ENCODE measurements around the gene FYTTD1. TPM values are rescaled to one million over a fixed set of nuclear protein-coding genes. Genes with fewer than 3 reads are reported as not detected.

The FYTTD1 gene
- total RNA-seq, 1 donor from 2014 or later = 50.8 TPM

- no peaks in the 10 kb centered on the region for H3K4me1 Mint-ChIP-seq (ENCODE audit: low read depth)
- no peak for TF ChIP-seq CTCF (IDR thresholded peaks at IDR 0.05; ENCODE audit: unreplicated experiment)
- DNase-seq (ENCODE audit: low spot score, unreplicated experiment) = no peak
- no peaks in the 10 kb centered on the region for H3K27me3 Mint-ChIP-seq
- H3K9me3 Mint-ChIP-seq (ENCODE audit: low read depth) = no peaks in the 10 kb centered on the region
- peaks cover 18% of the 10 kb centered on the region for H3K36me3 Mint-ChIP-seq (ENCODE audit: insufficient read depth)
- no peak overlapping the region for H3K27ac Mint-ChIP-seq
- no peak overlapping the region for H3K4me3 Mint-ChIP-seq (ENCODE audit: low read depth)
Measured at GRCh38 chr3:197836244-197836643, 86.6 kb downstream of the FYTTD1 start.

Other genes starting within 250 kb of the FYTTD1 start
- 41.9 and 42.8 TPM in 2 replicates for gene BDH1, start 193.9 kb upstream of the FYTTD1 start, total RNA-seq
- gene RUBCN, start 13.0 kb upstream of the FYTTD1 start, total RNA-seq = 29.0 and 30.4 TPM in 2 replicates
- 73.3 and 84.3 TPM in 2 replicates for gene LRCH3, start 41.4 kb downstream of the FYTTD1 start, total RNA-seq
- gene RPL35A, start 200.3 kb downstream of the FYTTD1 start, total RNA-seq = 1,132 and 1,216 TPM in 2 replicates
- 8.0 and 14.4 TPM in 2 replicates for gene LMLN, start 210.3 kb downstream of the FYTTD1 start, total RNA-seq

All from progenitor cell of endocrine pancreas (in vitro differentiated cells).